ENCODE results near the gene SCLT1. TPM values are rescaled to one million over a fixed set of nuclear protein-coding genes. Genes with fewer than 3 reads are reported as not detected.

Gene SCLT1
- total RNA-seq, 1 experiment from 2014 or later, result 11.3 TPM

- Mint-ChIP-seq H3K27ac (no peak overlapping the region), H3K9me3 (no peaks in the 10 kb centered on the region), H3K4me3 (no peak overlapping the region), H3K4me1 (no peaks in the 10 kb centered on the region), H3K27me3 (ENCODE audit: low read depth) (no peaks in the 10 kb centered on the region), H3K36me3 (ENCODE audit: insufficient read depth in 1 of 3, low read depth in 3 of 3) (no peaks in the 10 kb centered on the region; a peak in 1 of 7 replicates)
- no peak overlapping the region for H3K14ac ChIP-seq (ENCODE audit: insufficient read depth, low read length)
- H3K23ac ChIP-seq (ENCODE audit: insufficient read length, low read depth, low read length), result no peak overlapping the region
- no peak overlapping the region for H3K4me2 ChIP-seq (ENCODE audit: insufficient read depth, insufficient read length, low read length)
- DNase-seq, result no peak
- H4K91ac ChIP-seq (ENCODE audit: insufficient read length, low read depth, low read length), result no peak overlapping the region
- H3T11ph ChIP-seq (ENCODE audit: low read length), result no peak overlapping the region
- WGBS (ENCODE audit: extremely low coverage, insufficient read length, low lambda C conversion rate), result no CpG with 5 or more reads among the region's 2 CpGs
- no peak overlapping the region for H3K9ac ChIP-seq (ENCODE audit: extremely low read depth, insufficient read length, low read length)
- H2AFZ ChIP-seq (ENCODE audit: low read length), result no peak overlapping the region
- H2BK15ac ChIP-seq (ENCODE audit: low read depth, low read length), result no peak overlapping the region
- no peak overlapping the region for H3K4ac ChIP-seq (ENCODE audit: low read depth, low read length)
- no peaks in the 10 kb centered on the region for H3K79me1 ChIP-seq (ENCODE audit: insufficient read depth, low read depth, low read length, poor library complexity, severe bottlenecking)
- no peak overlapping the region for H3K56ac ChIP-seq (ENCODE audit: insufficient read length, low read depth, low read length)
- no peaks in the 10 kb centered on the region for H3K79me2 ChIP-seq (ENCODE audit: insufficient read depth, low read length)
- no peaks in the 10 kb centered on the region for H4K20me1 ChIP-seq (ENCODE audit: control insufficient read depth, insufficient read depth, insufficient read length)
- H4K5ac ChIP-seq (ENCODE audit: insufficient read length, low read depth, low read length), result no peak overlapping the region
- H2BK120ac ChIP-seq (ENCODE audit: low read depth, low read length, poor library complexity, severe bottlenecking), result no peak overlapping the region
- no peak overlapping the region for H2AK5ac ChIP-seq (ENCODE audit: insufficient read length, low read length)
- H4K8ac ChIP-seq (replicated peaks; ENCODE audit: insufficient read length, low read depth, low read length), result no peak overlapping the region
- TF ChIP-seq, protein P1, sequence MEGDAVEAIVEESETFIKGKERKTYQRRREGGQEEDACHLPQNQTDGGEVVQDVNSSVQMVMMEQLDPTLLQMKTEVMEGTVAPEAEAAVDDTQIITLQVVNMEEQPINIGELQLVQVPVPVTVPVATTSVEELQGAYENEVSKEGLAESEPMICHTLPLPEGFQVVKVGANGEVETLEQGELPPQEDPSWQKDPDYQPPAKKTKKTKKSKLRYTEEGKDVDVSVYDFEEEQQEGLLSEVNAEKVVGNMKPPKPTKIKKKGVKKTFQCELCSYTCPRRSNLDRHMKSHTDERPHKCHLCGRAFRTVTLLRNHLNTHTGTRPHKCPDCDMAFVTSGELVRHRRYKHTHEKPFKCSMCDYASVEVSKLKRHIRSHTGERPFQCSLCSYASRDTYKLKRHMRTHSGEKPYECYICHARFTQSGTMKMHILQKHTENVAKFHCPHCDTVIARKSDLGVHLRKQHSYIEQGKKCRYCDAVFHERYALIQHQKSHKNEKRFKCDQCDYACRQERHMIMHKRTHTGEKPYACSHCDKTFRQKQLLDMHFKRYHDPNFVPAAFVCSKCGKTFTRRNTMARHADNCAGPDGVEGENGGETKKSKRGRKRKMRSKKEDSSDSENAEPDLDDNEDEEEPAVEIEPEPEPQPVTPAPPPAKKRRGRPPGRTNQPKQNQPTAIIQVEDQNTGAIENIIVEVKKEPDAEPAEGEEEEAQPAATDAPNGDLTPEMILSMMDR (conservative IDR thresholded peaks at IDR 0.05), result no peak
- no peak overlapping the region for H3K18ac ChIP-seq (ENCODE audit: insufficient read length, low read depth, low read length)
- H3K4me1 ChIP-seq (ENCODE audit: insufficient read depth, low read length), result no peaks in the 10 kb centered on the region
- no peaks in the 10 kb centered on the region for H3K23me2 ChIP-seq (ENCODE audit: insufficient read length, low read depth, low read length, poor library complexity, severe bottlenecking)
- no peak overlapping the region for H2BK20ac ChIP-seq (ENCODE audit: low read depth, low read length, poor library complexity, severe bottlenecking)
- no peak overlapping the region for H3K27ac ChIP-seq (ENCODE audit: insufficient read length, low read depth, low read length)
- no peak overlapping the region for H2BK5ac ChIP-seq (ENCODE audit: insufficient read length, low read length)
- H2BK12ac ChIP-seq (ENCODE audit: insufficient read length, low read depth, low read length), result no peak overlapping the region
- H3K27me3 ChIP-seq (ENCODE audit: insufficient read depth, low read length), result no peaks in the 10 kb centered on the region
- H3K9me3 ChIP-seq (ENCODE audit: control insufficient read depth, low read depth, low read length), result no peaks in the 10 kb centered on the region
Observed at GRCh38 chr4:128958194-128958593, 135.1 kb downstream of the SCLT1 start.
